HG02840 (cell line): Measurements from ENCODE around the gene RANBP17.

ENCODE experiments used
- ATAC-seq: cut with Tn5 transposase; IDR thresholded peaks from one replicate; pipeline ENCODE4 v1.9.1; 2021; ENCODE audit warnings: mild to moderate bottlenecking, moderate library complexity, moderate number of reproducible peaks; ENCODE audit not compliant: unreplicated experiment, low FRiP score

RANBP17 gene

DNA sequence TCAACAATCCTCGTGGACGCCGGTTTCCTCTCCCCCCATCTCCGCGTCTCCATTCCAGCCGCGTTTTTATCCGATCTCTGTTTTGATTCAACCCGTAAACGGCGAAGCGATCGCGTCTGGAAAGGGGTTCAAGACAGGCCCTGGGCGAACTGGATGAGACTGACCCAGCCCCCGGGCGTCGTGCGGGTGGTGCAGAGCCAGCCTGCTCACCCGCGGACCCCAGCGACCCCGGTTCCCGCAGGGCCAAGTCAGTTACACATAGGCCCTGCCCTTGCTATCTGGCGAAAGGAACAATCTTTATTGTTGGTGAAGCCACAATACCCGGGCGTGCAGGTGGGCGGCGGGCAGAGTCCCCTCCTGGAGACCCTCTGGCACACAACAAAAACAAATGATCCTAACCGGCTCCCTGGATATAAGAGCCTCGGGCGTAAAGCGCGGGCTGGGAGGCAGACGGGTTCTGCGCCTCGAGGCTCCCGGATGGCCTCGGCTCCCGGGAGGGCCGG is 449.1 kb downstream of the RANBP17 start:
- ATAC-seq, result no peak

GRCh38 chr5:171311322-171312077 is 449.7 kb downstream of the RANBP17 start:
- ATAC-seq, result no peak

GRCh38 chr5:171312129-171312974 is 450.5 kb downstream of the RANBP17 start:
- ATAC-seq, result no peak

- ATAC-seq, result no peak
Measured at GRCh38 chr5:171313481-171314206, 451.8 kb downstream of the RANBP17 start.

- no peak for ATAC-seq
Measured at GRCh38 chr5:171314728-171315385, 453.0 kb downstream of the RANBP17 start.

- no peak for ATAC-seq
Measured at GRCh38 chr5:171315386-171315891, 453.6 kb downstream of the RANBP17 start.

GRCh38 chr5:171315925-171316257 is 454.1 kb downstream of the RANBP17 start:
- ATAC-seq, result no peak

DNA sequence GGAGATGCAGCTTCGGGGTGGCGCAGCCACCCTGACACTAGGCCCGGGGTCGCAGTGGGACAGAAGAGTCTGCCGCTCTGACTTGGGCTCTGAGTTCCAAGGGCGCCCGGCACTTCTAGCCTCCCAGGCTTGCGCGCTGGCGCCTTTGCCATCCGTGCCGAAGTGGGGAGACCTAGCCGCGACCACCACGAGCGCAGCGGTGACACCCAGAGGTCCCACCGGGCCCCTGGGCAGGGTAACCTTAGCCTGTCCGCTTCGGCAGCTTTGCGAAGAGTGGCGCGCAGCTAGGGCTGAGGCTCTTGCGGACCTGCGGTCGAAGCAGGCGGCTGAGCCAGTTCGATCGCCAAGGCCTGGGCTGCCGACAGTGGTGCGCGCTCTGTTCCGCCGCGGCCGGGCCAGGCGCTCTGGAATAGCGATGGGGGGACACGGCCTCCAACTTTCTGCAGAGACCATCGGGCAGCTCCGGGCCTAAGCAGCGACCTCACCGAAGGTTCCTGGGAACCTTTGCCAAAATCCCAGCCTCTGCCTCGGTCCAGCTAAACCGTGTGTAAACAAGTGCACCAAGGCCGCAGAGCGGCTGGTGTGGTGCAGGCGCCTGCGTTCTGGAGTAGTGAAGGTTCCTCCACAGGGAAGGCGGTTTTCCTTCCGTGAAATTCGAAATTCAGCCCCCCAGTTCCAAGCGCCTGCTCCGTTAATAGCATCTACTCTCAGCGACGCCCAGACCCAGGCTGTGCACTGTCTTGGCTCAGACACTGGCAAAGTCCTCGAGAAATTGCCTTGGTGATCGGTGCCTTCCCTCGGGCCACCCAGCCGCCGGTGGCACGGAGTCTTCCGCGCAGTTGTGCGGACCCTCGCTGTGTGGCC is 454.7 kb downstream of the RANBP17 start:
- ATAC-seq, result no peak

GRCh38 chr5:171317230-171317629 is 455.4 kb downstream of the RANBP17 start:
- ATAC-seq, result no peak

GRCh38 chr5:171318026-171318425 is 456.2 kb downstream of the RANBP17 start:
- ATAC-seq, result no peak

DNA sequence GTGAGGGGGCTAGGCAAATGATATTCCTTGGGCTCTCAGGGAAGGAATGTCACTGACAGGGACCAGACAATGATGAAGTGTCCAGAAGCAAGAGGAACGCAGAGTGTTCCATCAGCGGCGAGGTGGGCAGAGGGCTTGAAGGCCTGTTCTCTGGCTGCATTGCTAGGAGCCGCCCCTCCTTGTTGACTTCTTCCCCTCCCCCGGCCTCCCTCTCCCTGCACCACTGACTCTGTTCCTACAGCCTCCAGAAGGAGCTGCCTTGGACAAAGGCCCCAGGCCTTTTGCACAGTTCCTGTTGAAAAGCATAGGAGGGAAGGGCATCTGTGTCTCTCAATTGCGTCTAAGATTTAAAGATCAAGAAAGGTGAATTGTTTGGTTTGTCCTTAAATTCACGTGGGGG is 459.6 kb downstream of the RANBP17 start:
- ATAC-seq, result no peak

- no peak for ATAC-seq
Measured at GRCh38 chr5:171322527-171322926, 460.7 kb downstream of the RANBP17 start.

DNA sequence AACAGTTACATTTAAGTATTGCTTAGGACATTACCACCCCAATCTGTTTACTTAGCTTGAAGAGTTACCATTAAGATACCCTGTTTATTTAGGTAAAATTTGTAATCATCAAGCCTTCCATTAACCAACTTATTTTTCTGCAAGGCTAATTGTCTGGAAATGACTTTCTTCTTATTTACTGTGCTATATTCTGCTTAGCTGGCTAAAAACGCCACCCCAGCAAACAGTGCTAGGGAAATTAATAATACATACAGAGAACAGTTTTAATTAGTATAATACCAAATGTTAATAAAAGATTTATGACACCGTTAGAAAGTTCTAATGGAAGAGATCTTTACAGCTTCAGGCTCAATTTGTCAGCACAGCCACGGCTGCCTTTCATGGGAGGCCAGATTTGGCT is 461.2 kb downstream of the RANBP17 start:
- no peak for ATAC-seq

DNA sequence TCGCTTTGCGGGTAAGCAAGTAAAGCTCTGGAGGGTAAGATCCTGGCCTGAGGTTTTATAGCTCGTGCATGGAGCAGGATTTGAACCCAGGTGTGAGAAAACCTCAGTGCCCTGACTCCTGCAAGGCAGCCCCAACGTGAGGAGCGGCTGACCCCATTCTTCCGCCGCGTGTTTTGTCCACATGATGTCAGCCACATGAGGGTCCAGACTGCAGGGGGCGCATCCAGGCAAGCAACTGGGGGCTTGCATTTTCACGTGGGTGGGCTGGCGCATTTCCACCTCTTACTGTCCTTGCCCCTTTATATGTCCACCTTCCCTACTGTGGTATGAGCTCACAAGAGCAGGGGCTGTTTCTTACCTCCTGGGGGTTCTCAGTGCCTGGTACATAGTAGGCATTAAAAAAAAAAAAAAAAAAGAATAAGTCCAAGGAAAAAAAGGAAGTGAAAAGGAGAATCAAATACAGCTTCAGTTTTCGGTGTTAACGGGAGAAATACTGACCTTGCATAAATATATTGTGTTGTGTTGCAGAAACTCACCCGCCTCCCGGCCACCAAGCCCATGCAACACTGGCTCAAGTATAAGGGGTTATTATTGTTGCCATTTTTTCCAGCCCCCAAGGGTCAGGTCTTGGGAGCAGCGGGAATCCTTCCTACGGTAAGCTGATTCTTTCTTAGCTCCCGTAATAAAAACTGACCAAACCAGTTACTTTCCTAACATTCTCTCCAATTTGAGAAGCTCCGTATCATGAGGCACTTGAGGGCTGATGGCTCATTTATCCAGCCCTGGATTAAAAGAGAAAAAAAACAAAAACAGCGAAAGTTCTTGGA is 462.2 kb downstream of the RANBP17 start:
- ATAC-seq, result no peak

- ATAC-seq, result no peak
Measured at GRCh38 chr5:171330021-171330420, 468.2 kb downstream of the RANBP17 start.

- ATAC-seq, result no peak
Measured at GRCh38 chr5:171335616-171336015, 473.8 kb downstream of the RANBP17 start.

DNA sequence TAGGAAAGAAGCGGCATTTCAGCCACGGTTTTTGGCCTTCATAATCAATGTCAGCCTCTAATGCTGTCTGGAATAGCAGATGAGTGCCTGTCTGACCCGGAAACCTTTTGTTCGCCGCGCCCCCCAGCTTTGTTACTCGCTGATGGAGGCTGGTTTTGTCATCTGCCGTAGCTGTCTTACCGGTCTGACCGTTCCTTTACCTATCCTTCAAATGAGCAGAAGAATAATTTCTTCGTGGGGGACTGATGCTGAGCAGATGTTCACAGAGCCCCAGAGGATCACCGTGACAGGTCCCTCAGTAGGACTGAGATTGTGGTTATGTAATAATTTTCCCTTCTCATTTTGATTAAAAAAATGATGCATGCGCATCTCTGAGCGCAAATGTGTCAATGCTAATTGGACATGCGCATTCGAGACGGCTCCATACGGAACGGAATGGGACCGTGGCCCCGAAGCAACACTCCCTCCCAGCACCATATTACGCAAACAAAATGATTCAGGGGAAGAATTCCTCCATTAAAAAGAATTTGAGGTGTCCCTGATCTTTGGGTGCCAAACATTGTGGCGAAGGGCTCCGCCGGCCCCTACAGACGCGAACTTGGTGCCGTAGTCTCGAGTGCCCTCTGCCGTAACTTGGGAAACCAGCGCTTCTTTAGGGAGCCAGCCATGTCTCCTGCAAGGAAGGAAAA is 474.8 kb downstream of the RANBP17 start:
- ATAC-seq, result no peak

- no peak for ATAC-seq
Measured at GRCh38 chr5:171337210-171337569, 475.4 kb downstream of the RANBP17 start.
